22Rv1 (cell line): ENCODE data around the gene MBP.
A peak's percentile ranks its signal among the peaks of the same experiment; 100 is the strongest.
"Not testable (repeated sequence)": the region's sequence is repeated elsewhere in the genome, so short reads cannot be mapped to it uniquely, and the experiment has no call there.

Source experiments
- H3K27ac ChIP-seq: fragments of 450-650 bp; 2 replicates; pipeline ENCODE4 v1.5.1; 2017
- ZFX ChIP-seq: fragments of 450-650 bp; IDR thresholded peaks from 2 replicates; pipeline ENCODE4 v1.6.1; 2017; ENCODE audit warnings: antibody characterized with exemption, borderline replicate concordance
- TF ChIP-seq, protein P1 (sequence below): fragments of 450-650 bp; IDR thresholded peaks from 2 replicates; pipeline ENCODE4 v1.5.1; 2017; ENCODE audit warnings: mild to moderate bottlenecking

The MBP gene

DNA sequence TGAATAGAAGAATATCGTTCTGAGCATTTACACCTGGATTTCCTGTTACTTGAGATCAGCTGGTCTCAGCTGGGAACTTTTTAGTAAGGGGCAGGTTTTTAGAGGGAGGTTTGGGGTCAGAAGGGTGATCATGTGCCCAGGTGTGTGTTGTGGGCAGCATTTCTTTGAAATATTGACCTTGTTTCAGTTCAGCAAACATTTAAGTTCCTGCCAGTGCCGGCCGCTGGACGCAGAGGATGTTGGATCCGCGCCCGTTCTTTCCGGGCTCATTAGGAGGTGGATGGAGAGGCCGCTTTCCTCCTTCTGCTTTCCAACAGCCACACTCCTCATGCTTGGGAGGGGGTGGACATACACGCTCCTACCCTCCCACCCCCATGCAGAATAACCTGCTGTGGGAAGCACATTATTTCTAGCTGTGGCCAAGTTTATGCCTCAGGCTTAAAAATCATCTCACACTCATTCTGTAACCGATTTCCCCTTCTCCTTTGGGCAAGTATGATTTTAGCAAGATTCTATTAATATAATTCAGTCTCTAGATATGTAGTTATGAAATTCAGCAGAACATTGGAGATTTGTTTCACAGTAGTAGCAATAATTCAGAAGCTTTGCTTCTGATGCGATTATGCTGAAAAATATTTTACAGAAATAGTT lies 178.9 kb downstream of the MBP start:
- 0 out of 2 replicates have a peak overlapping the region, but pooled peaks have one; percentile 10 for H3K27ac ChIP-seq
- no peak for TF ChIP-seq ZFX
- TF ChIP-seq, protein P1, sequence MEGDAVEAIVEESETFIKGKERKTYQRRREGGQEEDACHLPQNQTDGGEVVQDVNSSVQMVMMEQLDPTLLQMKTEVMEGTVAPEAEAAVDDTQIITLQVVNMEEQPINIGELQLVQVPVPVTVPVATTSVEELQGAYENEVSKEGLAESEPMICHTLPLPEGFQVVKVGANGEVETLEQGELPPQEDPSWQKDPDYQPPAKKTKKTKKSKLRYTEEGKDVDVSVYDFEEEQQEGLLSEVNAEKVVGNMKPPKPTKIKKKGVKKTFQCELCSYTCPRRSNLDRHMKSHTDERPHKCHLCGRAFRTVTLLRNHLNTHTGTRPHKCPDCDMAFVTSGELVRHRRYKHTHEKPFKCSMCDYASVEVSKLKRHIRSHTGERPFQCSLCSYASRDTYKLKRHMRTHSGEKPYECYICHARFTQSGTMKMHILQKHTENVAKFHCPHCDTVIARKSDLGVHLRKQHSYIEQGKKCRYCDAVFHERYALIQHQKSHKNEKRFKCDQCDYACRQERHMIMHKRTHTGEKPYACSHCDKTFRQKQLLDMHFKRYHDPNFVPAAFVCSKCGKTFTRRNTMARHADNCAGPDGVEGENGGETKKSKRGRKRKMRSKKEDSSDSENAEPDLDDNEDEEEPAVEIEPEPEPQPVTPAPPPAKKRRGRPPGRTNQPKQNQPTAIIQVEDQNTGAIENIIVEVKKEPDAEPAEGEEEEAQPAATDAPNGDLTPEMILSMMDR, result no peak

DNA sequence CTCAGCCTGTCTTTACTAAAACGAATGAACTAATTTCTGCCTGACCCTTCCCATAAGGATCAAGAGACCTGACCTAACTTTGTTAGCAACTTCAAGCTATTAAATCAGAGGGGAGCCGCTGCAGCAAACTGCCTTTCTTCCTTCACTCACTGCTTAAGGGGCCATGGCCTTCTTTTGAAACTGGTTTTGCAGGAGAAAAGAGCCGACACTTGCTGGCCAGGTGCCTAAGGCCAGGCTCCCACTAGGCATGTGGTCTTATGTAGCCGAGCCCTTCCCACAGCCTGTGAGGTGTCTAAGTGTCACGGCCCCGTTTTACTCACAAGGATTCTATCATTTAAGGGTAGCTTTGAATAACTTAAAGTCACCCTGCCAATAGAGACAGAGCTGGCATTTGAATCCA lies 179.4 kb downstream of the MBP start:
- 0 out of 2 replicates have a peak overlapping the region, but pooled peaks have one; percentile 10 for H3K27ac ChIP-seq
- TF ChIP-seq ZFX, result no peak
- TF ChIP-seq, protein P1, result no peak

DNA sequence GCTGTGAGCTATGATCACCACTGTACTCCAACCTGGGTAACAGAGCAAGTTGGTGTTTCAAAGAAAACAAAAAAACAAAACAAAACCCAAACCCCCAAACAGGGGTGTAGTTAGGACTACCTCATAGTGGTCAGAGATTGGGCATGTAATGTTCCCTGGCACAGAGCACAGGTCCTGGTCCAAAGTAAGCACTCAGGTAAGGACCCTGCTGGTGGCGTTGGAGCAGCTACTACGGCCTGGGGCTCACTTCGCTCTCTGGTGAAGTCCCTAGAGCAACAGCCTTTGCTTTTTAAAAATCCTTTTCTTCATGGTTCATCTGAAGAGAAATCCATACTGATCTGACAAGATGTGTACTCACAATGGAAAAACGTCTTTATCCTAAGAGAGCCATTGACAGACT lies 179.8 kb downstream of the MBP start:
- TF ChIP-seq, protein P1, result no peak
- no peak for TF ChIP-seq ZFX

DNA sequence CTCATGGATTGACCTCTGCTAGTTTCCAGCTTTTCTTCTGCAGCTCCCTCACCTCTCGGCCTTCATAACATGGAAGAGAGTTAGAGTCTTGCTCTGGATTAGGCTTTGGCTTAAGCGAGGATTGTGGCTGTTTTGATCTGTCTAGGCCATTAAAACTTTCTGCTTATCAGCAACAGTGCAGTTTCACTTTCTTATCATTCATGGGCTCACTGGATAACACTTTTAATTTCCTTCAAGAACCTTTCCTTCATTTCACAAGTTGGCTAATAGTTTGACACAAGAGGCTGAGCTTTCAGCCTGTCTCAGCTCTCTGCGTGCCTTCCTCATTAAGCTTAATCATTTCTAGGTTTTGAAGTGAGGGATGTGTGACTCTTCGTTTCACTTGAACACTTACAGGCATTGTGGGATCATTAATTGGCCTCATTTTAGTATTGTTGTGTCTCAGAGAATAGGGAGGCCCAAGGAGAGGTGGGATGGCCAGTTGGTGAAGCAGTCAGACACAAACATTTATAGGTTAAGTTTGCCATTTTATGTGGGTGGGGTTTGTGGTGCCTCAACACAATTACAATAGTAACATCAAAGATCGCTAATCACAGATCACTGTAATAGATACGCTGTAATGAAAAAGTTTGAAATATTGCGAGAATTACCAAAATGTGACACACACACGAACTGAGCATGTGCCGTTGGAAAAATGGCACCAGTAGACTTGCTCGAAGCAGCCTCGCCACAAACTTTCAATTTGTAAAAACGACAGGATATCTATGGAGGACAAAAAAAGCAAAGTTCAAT lies 180.9 kb downstream of the MBP start:
- H3K27ac ChIP-seq, result no peak overlapping the region
- TF ChIP-seq ZFX, result no peak
- TF ChIP-seq, protein P1, result no peak

More for the DNA sequence above, 179.8 kb downstream of the MBP start:
- no peak overlapping the region for H3K27ac ChIP-seq

DNA sequence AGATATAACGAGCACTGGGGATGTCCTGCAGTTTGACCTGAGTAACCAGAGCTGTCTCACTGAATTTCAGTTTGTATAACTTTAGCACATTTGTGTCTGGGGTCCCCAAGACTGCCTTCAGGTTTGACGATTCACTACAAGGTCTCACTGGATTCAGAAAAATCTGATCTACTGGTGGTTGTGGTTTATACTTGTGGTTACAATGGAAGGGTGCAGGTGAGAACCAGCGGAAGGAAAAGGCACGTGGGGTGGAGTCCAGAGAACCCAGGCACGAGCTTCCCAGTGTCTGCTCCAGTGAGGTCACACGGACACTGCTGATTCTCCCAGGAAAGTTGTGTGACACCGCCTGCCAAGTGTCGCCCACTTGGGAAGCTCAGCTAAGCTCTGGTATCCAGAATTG lies 184.2 kb downstream of the MBP start:
- TF ChIP-seq, protein P1, result no peak
- TF ChIP-seq ZFX, result no peak
- no peak overlapping the region for H3K27ac ChIP-seq

DNA sequence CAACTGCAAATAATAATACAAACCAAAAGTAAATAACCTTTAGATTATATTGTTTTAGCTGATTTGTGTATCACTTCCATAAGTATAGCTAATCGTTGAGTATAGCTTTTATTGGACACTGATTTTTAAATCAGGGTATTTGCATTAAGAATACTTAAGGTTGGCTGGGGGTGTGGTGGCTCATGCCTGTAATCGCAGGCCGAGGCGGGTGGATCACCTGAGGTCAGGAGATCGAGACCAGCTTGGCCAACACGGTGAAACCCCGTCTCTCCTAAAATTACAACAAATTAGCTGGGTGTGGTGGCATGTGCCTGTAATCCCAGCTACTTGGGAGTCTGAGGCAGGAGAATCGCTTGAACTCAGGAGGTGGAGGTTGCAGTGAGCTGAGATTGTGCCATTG lies 188.2 kb downstream of the MBP start:
- H3K27ac ChIP-seq, result not testable (repeated sequence)

DNA sequence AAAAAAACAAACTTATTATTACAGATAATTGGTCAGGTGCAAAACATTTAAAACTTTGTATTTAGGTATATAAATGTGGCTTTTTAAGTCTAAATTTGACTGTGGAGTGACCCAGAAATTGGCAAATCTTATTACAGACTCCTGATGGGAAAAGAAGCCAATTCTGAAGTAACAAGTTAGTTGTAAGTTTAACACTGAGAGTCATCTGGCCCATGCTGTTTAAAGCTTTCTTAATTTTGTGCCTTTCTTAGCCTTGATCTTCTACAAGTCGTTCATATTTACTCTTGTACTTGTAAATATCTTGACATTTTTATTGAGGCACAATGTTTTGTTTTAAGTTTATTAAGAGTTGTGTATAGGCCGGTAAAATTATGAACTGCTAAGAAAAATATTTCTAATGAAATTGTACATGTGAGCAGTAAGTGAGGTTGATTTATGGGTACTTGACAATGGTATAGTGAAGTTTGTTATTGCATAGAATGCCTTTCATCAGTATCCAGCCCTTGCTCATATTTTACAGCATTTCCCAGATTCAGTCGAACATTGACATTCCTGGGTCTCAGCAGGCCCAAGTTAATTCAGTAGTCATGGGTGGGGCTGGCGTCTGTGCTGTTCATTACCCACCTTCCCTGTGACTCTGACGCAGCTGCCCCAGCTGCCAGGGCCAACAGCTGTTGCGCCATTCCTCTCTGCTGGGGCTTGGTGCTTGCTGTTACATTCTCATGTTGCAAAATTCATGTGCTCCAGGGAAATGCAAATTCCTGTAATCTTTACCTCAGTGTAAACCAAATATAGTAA lies 188.8 kb downstream of the MBP start:
- TF ChIP-seq, protein P1, result no peak
- no peak for TF ChIP-seq ZFX
- H3K27ac ChIP-seq, result no peak overlapping the region
